K562 (cell line): ENCODE data around the gene RBAK. TPM values are rescaled to one million over a fixed set of nuclear protein-coding genes. Genes with fewer than 3 reads are reported as not detected.

Experiments
- ATAC-seq: fragments of 200-7000 bp; cut with Tn5 transposase; 3 replicates; pipeline ENCODE4 v1.9.1; 2020; ENCODE audit warnings: moderate library complexity
- BruUV-seq: library from RNA; stranded (reverse); fragments of 400-500 nt; replicated peaks from 2 replicates; lab custom pipeline; 2021; lab: Mats Ljungman, UMichigan
- CTCF ChIA-PET: fragments of 300-600 bp; formaldehyde crosslinking; extraction: SDS; loops from one replicate; lab custom pipeline; 2021; ENCODE audit warnings: low intra/inter-chr PET ratio; lab: Yijun Ruan, JAX
- POLR2A ChIA-PET: fragments of 300-600, 350-650 bp; sonication (Branson Sonifier 250); formaldehyde crosslinking; extraction: SDS; loops from one replicate; lab custom pipeline; 2021; ENCODE audit warnings: antibody characterized with exemption, inconsistent platforms; lab: Yijun Ruan, JAX
- DNase-seq, 4 experiments: peaks; one replicate each; pipeline versions ENCODE4 v3.0.0 to v3.0.0-alpha.2; 2011 to 2018; ENCODE audit warnings: low spot score in 3 of 4, mixed read lengths in 3 of 4; ENCODE audit errors: extremely low read depth in 1 of 4
- FAIRE-seq: peaks from 2 replicates; lab custom pipeline; 2011; peaks lifted over from hg19 to GRCh38; lab: Jason Lieb, UNC
- H2AFZ ChIP-seq: 2 replicates; pipeline ENCODE4 v1.6.0; 2011; ENCODE audit warnings: low read depth, low read length, control low read depth, inconsistent platforms
- H3K27ac ChIP-seq: fragments of 200-600 bp; 3 replicates; pipeline ENCODE4 v1.8.0; 2011; ENCODE audit warnings: low read depth, mild to moderate bottlenecking, control low read depth, inconsistent platforms, low read length, moderate library complexity, mixed read lengths; ENCODE audit errors: extremely low read depth
- H3K27me3 ChIP-seq, 2 experiments: fragments of 300-600 bp in 1 of 2; 2 replicates in 1 of 2; 3 replicates in 1 of 2; pipeline versions ENCODE4 v1.6.0 to v1.8.0; 2011; ENCODE audit warnings: inconsistent platforms in 2 of 2, low read length in 2 of 2, mild to moderate bottlenecking in 1 of 2, mixed read lengths in 1 of 2, moderate library complexity in 1 of 2; ENCODE audit not compliant: control insufficient read depth in 2 of 2, insufficient read depth in 2 of 2
- H3K36me3 ChIP-seq: fragments of 300-600 bp; 3 replicates; pipeline ENCODE4 v1.8.0; 2011; ENCODE audit warnings: mild to moderate bottlenecking, low read length, inconsistent platforms; ENCODE audit not compliant: control insufficient read depth, insufficient read depth
- H3K4me1 ChIP-seq, 2 experiments: fragments of 200-600 bp in 1 of 2; replicated peaks in 1 of 2; 2 replicates in 1 of 2; 3 replicates in 1 of 2; pipeline versions ENCODE4 v1.5.1 to v1.8.0; 2011; ENCODE audit warnings: inconsistent platforms in 2 of 2, low read length in 2 of 2, mild to moderate bottlenecking in 1 of 2, mixed read lengths in 1 of 2, moderate library complexity in 1 of 2; ENCODE audit not compliant: control insufficient read depth in 2 of 2, insufficient read depth in 2 of 2
- H3K4me2 ChIP-seq: 2 replicates; pipeline ENCODE4 v1.6.1; 2011; ENCODE audit warnings: low read length, control low read depth, inconsistent platforms, mixed read lengths; ENCODE audit not compliant: insufficient read depth
- H3K4me3 ChIP-seq: fragments of 200-600 bp; sonication (generic), shearing (Covaris generic); 2 replicates; pipeline ENCODE4 v1.5.1; 2016; ENCODE audit warnings: control low read depth, inconsistent platforms
- H3K79me2 ChIP-seq: fragments of 200-600 bp; 3 replicates; pipeline ENCODE4 v1.8.0; 2011; ENCODE audit warnings: low read length, inconsistent platforms; ENCODE audit not compliant: control insufficient read depth, insufficient read depth
- H3K9ac ChIP-seq, 2 experiments: 2 replicates each; pipeline versions ENCODE4 v1.6.0 to v1.6.1; 2011; ENCODE audit warnings: low read depth in 2 of 2, low read length in 2 of 2, control low read depth in 1 of 2, inconsistent platforms in 1 of 2, mild to moderate bottlenecking in 1 of 2, mixed read lengths in 1 of 2; ENCODE audit not compliant: insufficient read depth in 1 of 2
- H3K9me1 ChIP-seq: one replicate; pipeline ENCODE4 v1.6.0; 2011; ENCODE audit warnings: inconsistent platforms, mild to moderate bottlenecking, low read length, moderate library complexity; ENCODE audit not compliant: control insufficient read depth, insufficient read depth
- H3K9me3 ChIP-seq: replicated peaks from 2 replicates; pipeline ENCODE4 v1.5.1; 2011; ENCODE audit warnings: low read depth, low read length, inconsistent platforms; ENCODE audit not compliant: control insufficient read depth, insufficient read depth
- H4K20me1 ChIP-seq: replicated peaks from 2 replicates; pipeline ENCODE4 v1.6.1; 2011; ENCODE audit warnings: low read length, inconsistent platforms, mixed read lengths; ENCODE audit not compliant: control insufficient read depth, insufficient read depth
- JUN ChIP-seq, 2 experiments: sonication (generic) in 1 of 2; formaldehyde crosslinking in 1 of 2; IDR thresholded peaks; 2 replicates each; pipeline versions ENCODE4 v1.6.1 to v1.8.0; 2012 to 2022; ENCODE audit warnings: borderline replicate concordance in 2 of 2, mild to moderate bottlenecking in 2 of 2, improper control_type of control experiment in 1 of 2, low read depth in 1 of 2, low read length in 1 of 2, missing genetic modification reagents in 1 of 2
- TOE1 ChIP-seq, 2 experiments: fragments of 450-650 bp in 1 of 2; sonication (generic) in 1 of 2; formaldehyde crosslinking in 1 of 2; IDR thresholded peaks; 2 replicates each; pipeline versions ENCODE4 v1.7.1 to v1.8.0; 2016 to 2022; ENCODE audit warnings: borderline replicate concordance in 2 of 2, mild to moderate bottlenecking in 2 of 2, antibody characterized with exemption in 1 of 2, inconsistent platforms in 1 of 2, low read depth in 1 of 2, missing genetic modification reagents in 1 of 2, moderate library complexity in 1 of 2
- WGBS: fragments of 100-300 bp; shearing (Covaris generic); methylation state at CpG from one replicate; pipeline ENCODE4 v1.1.6; 2016; ENCODE audit warnings: low coverage, mixed read lengths; ENCODE audit not compliant: insufficient coverage; ENCODE audit errors: missing lambda C conversion rate; 5-methylcytosine and 5-hydroxymethylcytosine counted together
- in situ Hi-C: fragments of 300-500 bp; cut with MboI; formaldehyde crosslinking; loops from 4 replicates; pipeline ENCODE4 v1.15.0; 2018; ENCODE audit warnings: inconsistent platforms, mixed read lengths
- intact Hi-C: fragments of 100-400 bp; cut with micrococcal nuclease; formaldehyde crosslinking; loops from 2 replicates; pipeline ENCODE4 v1.14.2; 2022
- polyA plus RNA-seq, 8 experiments: library from polyadenylated mRNA; depleted of rRNA in 4 of 8; stranded (reverse) in 5 of 8; unstranded in 3 of 8; fragments of >200 nt; fragmentation: Nextera tagmentation in 2 of 8; fragmentation: Illumina TruSeq in 1 of 8; extraction: Ambion mirVana in 2 of 8; extraction: Trizol in 1 of 8; gene quantifications; 2 replicates each; pipeline versions ENCODE4 v1.2.1 to v1.2.3, GENCODE V29; 2011 to 2014; ENCODE audit warnings: inconsistent platforms in 1 of 8, missing spikeins in 1 of 8
- total RNA-seq, 7 experiments: library from RNA; depleted of rRNA in 6 of 7; stranded (reverse); fragments of >200 nt in 6 of 7; fragmentation: Illumina TruSeq in 2 of 7; extraction: Trizol in 2 of 7; gene quantifications; 2 replicates each; pipeline versions ENCODE4 v1.2.1 to v1.2.3, GENCODE V29; 2011 to 2021; ENCODE audit warnings: low replicate concordance in 1 of 7
- TF ChIP-seq, protein P1 (sequence below): sonication (generic); formaldehyde crosslinking; IDR thresholded peaks from 2 replicates; pipeline ENCODE4 v1.8.1; 2023; ENCODE audit warnings: missing genetic modification reagents, mild to moderate bottlenecking, borderline replicate concordance
- TF ChIP-seq, protein P2 (sequence below): sonication (generic); formaldehyde crosslinking; IDR thresholded peaks from 2 replicates; pipeline ENCODE4 v1.8.0; 2022; ENCODE audit warnings: mild to moderate bottlenecking, missing genetic modification reagents

RBAK gene
- total and polyA plus RNA-seq, 9 of the 15 experiments (the other 6 are each of a cell fraction or from before 2014, with no cell fraction given): 2.7 to 13.2 (median 10.1) TPM

DNA sequence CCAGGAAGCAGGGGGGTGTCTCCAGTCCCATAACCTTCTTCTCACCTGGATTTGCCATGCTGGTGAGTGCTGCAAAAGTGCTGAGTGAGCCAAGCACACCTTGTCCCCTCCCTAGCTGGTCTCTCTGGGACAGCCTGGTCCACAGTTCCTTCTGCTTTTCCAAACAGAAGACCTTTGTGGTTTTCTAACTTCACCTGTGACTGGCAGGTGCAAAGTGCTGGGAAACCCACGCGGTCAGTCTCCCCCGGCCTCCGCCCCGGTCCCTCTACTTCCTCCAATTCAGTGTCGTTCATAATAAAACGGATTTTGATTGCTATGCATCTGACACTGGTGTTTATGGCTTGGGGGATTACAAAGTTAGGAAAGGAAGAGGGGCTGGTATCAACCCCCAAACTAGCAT, 37.1 kb downstream of the RBAK start:
- POLR2A ChIA-PET: interaction anchor here (0.5 kb wide), 1 partner anchor 464 kb away, joined by 4 read pairs; no protein-coding TSS in a partner anchor
- in situ Hi-C loops: loop anchor here (10.0 kb wide), 1 partner anchor 288 kb away; no protein-coding TSS in a partner anchor
- CTCF ChIA-PET: interaction anchor here (0.7 to 2.5 kb wide), 2 partner anchors 285 to 1927 kb away, joined by 3 to 9 read pairs; no protein-coding TSS in a partner anchor
- no peak for ATAC-seq
- no peaks in the 10 kb centered on the region for H3K9me1 ChIP-seq
- H3K9me3 ChIP-seq: no peaks in the 10 kb centered on the region
- 0 out of 4 replicates have a peak overlapping the region, but pooled peaks of 1 of the 2 experiments have one; percentile 43 for H3K9ac ChIP-seq
- peaks cover 2 to 18% of the 10 kb centered on the region in 2 experiments; a peak in 3 of 5 replicates for H3K27me3 ChIP-seq
- H3K27ac ChIP-seq: no peak overlapping the region
- no peak overlapping the region for H3K4me3 ChIP-seq
- H4K20me1 ChIP-seq: peaks cover 3% of the 10 kb centered on the region; the same call in 1 of the 2 replicates
- no peak for DNase-seq
- no peak overlapping the region for H2AFZ ChIP-seq
- WGBS: 7% methylated on average over 7 of the region's 7 CpGs
- H3K79me2 ChIP-seq: no peaks in the 10 kb centered on the region
- H3K4me2 ChIP-seq: peak overlapping the region; percentile 43; the same call in 1 of the 2 replicates
- intact Hi-C loops: no loop called here
- TF ChIP-seq TOE1 (IDR thresholded peaks at IDR 0.05; ENCODE audit: borderline replicate concordance): no peak
- 0 out of 2 replicates have a peak, but pooled peaks have one; percentile 47 for TF ChIP-seq TOE1 (CRISPR knock-in tag; IDR thresholded peaks at IDR 0.05; ENCODE audit: borderline replicate concordance, low read depth)
- TF ChIP-seq, protein P1, sequence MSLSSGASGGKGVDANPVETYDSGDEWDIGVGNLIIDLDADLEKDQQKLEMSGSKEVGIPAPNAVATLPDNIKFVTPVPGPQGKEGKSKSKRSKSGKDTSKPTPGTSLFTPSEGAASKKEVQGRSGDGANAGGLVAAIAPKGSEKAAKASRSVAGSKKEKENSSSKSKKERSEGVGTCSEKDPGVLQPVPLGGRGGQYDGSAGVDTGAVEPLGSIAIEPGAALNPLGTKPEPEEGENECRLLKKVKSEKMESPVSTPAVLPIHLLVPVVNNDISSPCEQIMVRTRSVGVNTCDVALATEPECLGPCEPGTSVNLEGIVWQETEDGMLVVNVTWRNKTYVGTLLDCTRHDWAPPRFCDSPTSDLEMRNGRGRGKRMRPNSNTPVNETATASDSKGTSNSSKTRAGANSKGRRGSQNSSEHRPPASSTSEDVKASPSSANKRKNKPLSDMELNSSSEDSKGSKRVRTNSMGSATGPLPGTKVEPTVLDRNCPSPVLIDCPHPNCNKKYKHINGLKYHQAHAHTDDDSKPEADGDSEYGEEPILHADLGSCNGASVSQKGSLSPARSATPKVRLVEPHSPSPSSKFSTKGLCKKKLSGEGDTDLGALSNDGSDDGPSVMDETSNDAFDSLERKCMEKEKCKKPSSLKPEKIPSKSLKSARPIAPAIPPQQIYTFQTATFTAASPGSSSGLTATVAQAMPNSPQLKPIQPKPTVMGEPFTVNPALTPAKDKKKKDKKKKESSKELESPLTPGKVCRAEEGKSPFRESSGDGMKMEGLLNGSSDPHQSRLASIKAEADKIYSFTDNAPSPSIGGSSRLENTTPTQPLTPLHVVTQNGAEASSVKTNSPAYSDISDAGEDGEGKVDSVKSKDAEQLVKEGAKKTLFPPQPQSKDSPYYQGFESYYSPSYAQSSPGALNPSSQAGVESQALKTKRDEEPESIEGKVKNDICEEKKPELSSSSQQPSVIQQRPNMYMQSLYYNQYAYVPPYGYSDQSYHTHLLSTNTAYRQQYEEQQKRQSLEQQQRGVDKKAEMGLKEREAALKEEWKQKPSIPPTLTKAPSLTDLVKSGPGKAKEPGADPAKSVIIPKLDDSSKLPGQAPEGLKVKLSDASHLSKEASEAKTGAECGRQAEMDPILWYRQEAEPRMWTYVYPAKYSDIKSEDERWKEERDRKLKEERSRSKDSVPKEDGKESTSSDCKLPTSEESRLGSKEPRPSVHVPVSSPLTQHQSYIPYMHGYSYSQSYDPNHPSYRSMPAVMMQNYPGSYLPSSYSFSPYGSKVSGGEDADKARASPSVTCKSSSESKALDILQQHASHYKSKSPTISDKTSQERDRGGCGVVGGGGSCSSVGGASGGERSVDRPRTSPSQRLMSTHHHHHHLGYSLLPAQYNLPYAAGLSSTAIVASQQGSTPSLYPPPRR (CRISPR knock-in tag): no peak
- no peak for TF ChIP-seq JUN (IDR thresholded peaks at IDR 0.05; ENCODE audit: borderline replicate concordance, low read depth, low read length)
- 0 out of 2 replicates have a peak, but pooled peaks have one; percentile 9 for TF ChIP-seq JUN (CRISPR knock-in tag; IDR thresholded peaks at IDR 0.05; ENCODE audit: borderline replicate concordance)
- TF ChIP-seq, protein P2, sequence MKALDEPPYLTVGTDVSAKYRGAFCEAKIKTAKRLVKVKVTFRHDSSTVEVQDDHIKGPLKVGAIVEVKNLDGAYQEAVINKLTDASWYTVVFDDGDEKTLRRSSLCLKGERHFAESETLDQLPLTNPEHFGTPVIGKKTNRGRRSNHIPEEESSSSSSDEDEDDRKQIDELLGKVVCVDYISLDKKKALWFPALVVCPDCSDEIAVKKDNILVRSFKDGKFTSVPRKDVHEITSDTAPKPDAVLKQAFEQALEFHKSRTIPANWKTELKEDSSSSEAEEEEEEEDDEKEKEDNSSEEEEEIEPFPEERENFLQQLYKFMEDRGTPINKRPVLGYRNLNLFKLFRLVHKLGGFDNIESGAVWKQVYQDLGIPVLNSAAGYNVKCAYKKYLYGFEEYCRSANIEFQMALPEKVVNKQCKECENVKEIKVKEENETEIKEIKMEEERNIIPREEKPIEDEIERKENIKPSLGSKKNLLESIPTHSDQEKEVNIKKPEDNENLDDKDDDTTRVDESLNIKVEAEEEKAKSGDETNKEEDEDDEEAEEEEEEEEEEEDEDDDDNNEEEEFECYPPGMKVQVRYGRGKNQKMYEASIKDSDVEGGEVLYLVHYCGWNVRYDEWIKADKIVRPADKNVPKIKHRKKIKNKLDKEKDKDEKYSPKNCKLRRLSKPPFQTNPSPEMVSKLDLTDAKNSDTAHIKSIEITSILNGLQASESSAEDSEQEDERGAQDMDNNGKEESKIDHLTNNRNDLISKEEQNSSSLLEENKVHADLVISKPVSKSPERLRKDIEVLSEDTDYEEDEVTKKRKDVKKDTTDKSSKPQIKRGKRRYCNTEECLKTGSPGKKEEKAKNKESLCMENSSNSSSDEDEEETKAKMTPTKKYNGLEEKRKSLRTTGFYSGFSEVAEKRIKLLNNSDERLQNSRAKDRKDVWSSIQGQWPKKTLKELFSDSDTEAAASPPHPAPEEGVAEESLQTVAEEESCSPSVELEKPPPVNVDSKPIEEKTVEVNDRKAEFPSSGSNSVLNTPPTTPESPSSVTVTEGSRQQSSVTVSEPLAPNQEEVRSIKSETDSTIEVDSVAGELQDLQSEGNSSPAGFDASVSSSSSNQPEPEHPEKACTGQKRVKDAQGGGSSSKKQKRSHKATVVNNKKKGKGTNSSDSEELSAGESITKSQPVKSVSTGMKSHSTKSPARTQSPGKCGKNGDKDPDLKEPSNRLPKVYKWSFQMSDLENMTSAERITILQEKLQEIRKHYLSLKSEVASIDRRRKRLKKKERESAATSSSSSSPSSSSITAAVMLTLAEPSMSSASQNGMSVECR: 0 out of 2 replicates have a peak, but pooled peaks have one; percentile 20
- no peak for FAIRE-seq
- peaks cover 14 to 18% of the 10 kb centered on the region in 2 experiments; a peak in 3 of 5 replicates for H3K4me1 ChIP-seq
- no peaks in the 10 kb centered on the region for H3K36me3 ChIP-seq
- BruUV-seq: no TSS peak
